Loucy (cell line): ENCODE data around the gene ARIH2.

Experiments
- H2AFZ ChIP-seq: fragments of 200-600 bp; sonication (generic); 2 replicates; pipeline ENCODE4 v1.6.0; 2016; ENCODE audit warnings: antibody characterized with exemption, mild to moderate bottlenecking, low read length, moderate library complexity
- H3F3A ChIP-seq: fragments of 200-600 bp; 2 replicates; pipeline ENCODE4 v1.6.0; 2016; ENCODE audit warnings: antibody characterized with exemption, low read depth, mild to moderate bottlenecking
- H3K27me3 ChIP-seq: fragments of 200-600 bp; sonication (generic); 2 replicates; pipeline ENCODE4 v1.6.1; 2014; ENCODE audit warnings: low read length, mild to moderate bottlenecking; ENCODE audit not compliant: insufficient read depth, poor library complexity, severe bottlenecking
- H3K36me3 ChIP-seq: fragments of 200-600 bp; sonication (generic); 2 replicates; pipeline ENCODE4 v1.6.1; 2016; ENCODE audit warnings: low read length; ENCODE audit not compliant: insufficient read depth
- H3K4me1 ChIP-seq: fragments of 200-600 bp; sonication (generic); 2 replicates; pipeline ENCODE4 v1.5.1; 2014; ENCODE audit warnings: low read length, mild to moderate bottlenecking; ENCODE audit not compliant: insufficient read depth, poor library complexity, severe bottlenecking
- H3K4me2 ChIP-seq: fragments of 200-600 bp; sonication (generic); 2 replicates; pipeline ENCODE4 v1.6.0; 2014; ENCODE audit warnings: antibody characterized with exemption, low read length, low read depth, mild to moderate bottlenecking; ENCODE audit not compliant: poor library complexity, severe bottlenecking
- H3K4me3 ChIP-seq: fragments of 200-600 bp; sonication (generic); 2 replicates; pipeline ENCODE4 v1.5.1; 2014; ENCODE audit warnings: low read length, mild to moderate bottlenecking, mixed read lengths; ENCODE audit not compliant: poor library complexity, severe bottlenecking
- H3K79me2 ChIP-seq: fragments of 200-600 bp; sonication (generic); 2 replicates; pipeline ENCODE4 v1.6.1; 2014; ENCODE audit warnings: low read length; ENCODE audit not compliant: insufficient read depth
- H3K9ac ChIP-seq: fragments of 200-600 bp; sonication (generic); 2 replicates; pipeline ENCODE4 v1.6.0; 2014; ENCODE audit warnings: mild to moderate bottlenecking, low read depth, low read length, moderate library complexity; ENCODE audit not compliant: poor library complexity, severe bottlenecking
- H3K9me2 ChIP-seq: fragments of 200-600 bp; sonication (generic); replicated peaks from 2 replicates; pipeline ENCODE4 v1.6.1; 2016; ENCODE audit warnings: low read depth, low read length, mixed read lengths
- H3K9me3 ChIP-seq: fragments of 200-600 bp; sonication (generic); 2 replicates; pipeline ENCODE4 v1.6.1; 2014; ENCODE audit warnings: mild to moderate bottlenecking, antibody characterized with exemption, low read length, low read depth; ENCODE audit not compliant: insufficient read depth
- H4K20me1 ChIP-seq: fragments of 200-600 bp; sonication (generic); 2 replicates; pipeline ENCODE4 v1.6.0; 2014; ENCODE audit warnings: antibody characterized with exemption, low read length, mild to moderate bottlenecking; ENCODE audit not compliant: insufficient read depth, poor library complexity, severe bottlenecking
- EZH2phosphoT487 ChIP-seq: fragments of 200-600 bp; IDR thresholded peaks from 2 replicates; pipeline ENCODE4 v1.6.1; 2018; ENCODE audit warnings: antibody characterized with exemption, mild to moderate bottlenecking, moderate library complexity, borderline replicate concordance
- TF ChIP-seq, protein P1 (sequence below): fragments of 200-600 bp; sonication (generic); conservative IDR thresholded peaks from 2 replicates; pipeline ENCODE4 v1.5.1; 2014; ENCODE audit warnings: mild to moderate bottlenecking, antibody characterized with exemption, low read length

ARIH2 gene

DNA sequence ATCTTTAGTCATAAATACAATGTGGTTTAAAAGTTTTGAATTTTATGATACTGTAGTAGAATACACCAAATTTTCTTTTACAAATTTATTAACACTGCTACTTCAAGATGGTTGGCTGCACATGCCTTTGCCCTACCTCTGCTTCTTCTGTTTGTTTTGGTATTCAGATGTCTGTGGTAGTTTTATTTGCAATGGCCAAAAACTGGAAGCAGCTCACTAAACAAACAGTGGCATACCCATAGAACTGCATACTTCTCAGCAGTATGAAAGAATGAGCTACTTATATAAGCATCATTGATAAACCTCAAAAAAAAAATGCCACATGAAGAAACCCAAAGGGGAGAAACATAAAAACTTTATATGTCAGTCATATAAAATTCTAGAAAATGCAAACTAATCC lies 19.5 kb downstream of the ARIH2 start:
- Histone ChIP-seq H2AFZ (no peak overlapping the region), H3F3A (no peaks in the 10 kb centered on the region), H3K9ac (no peak overlapping the region), H3K4me2 (no peak overlapping the region), H3K4me1 (no peaks in the 10 kb centered on the region), H3K9me3 (no peaks in the 10 kb centered on the region), H3K79me2 (peaks cover 44% of the 10 kb centered on the region), H3K36me3 (peaks cover 27% of the 10 kb centered on the region; the same call in 1 of the 2 replicates), H3K4me3 (no peak overlapping the region), H4K20me1 (peaks cover 9% of the 10 kb centered on the region), H3K27me3 (no peaks in the 10 kb centered on the region), H3K9me2 (no peaks in the 10 kb centered on the region)
- TF ChIP-seq, protein P1, sequence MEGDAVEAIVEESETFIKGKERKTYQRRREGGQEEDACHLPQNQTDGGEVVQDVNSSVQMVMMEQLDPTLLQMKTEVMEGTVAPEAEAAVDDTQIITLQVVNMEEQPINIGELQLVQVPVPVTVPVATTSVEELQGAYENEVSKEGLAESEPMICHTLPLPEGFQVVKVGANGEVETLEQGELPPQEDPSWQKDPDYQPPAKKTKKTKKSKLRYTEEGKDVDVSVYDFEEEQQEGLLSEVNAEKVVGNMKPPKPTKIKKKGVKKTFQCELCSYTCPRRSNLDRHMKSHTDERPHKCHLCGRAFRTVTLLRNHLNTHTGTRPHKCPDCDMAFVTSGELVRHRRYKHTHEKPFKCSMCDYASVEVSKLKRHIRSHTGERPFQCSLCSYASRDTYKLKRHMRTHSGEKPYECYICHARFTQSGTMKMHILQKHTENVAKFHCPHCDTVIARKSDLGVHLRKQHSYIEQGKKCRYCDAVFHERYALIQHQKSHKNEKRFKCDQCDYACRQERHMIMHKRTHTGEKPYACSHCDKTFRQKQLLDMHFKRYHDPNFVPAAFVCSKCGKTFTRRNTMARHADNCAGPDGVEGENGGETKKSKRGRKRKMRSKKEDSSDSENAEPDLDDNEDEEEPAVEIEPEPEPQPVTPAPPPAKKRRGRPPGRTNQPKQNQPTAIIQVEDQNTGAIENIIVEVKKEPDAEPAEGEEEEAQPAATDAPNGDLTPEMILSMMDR = no peak
- TF ChIP-seq EZH2phosphoT487 = no peak

DNA sequence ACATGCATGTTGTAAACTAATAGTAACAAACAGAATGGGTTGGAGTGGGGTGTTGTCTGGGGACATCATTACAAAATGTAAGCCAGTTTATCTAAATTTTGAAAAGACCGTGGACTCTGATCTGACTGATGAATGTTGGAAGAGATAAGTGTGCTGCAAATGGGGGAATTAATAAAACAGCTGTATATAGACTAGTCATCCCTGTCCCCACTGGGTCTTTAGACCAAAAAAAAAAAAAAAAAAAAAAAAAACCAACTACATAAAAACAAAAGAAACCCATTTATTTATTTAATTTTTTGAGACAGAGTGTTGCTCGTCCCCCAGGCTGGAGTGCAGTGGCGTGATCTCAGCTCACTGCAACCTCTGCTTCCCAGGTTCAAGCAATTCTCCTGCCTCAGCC lies 20.0 kb downstream of the ARIH2 start:
- no peak overlapping the region for H3K4me2 ChIP-seq

DNA sequence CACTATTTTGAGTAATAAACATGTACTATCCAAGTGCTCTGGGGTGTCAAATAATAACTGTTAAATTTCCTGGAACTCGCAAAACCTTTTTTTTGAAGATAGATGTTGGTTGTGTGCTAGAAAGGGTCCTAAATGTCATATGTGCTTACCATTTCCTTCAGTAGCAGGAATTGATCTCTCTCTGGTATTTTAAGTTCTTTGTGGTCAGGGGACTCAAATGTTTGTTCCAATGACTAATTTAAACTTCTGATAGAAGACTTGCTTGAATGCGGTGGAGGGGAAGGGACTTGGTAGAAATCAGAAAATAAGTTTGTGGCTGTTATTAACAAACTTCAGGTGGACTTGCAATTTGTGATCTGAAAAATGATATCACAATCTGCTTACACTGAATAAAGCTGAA lies 26.8 kb downstream of the ARIH2 start:
- Histone ChIP-seq H3K4me3 (no peak overlapping the region), H2AFZ (no peak overlapping the region), H3K79me2 (peaks cover 11% of the 10 kb centered on the region), H3K27me3 (no peaks in the 10 kb centered on the region), H3K4me2 (no peak overlapping the region), H3K4me1 (no peaks in the 10 kb centered on the region), H4K20me1 (peaks cover 3% of the 10 kb centered on the region), H3K9me3 (no peaks in the 10 kb centered on the region), H3K9ac (no peak overlapping the region), H3K9me2 (no peaks in the 10 kb centered on the region), H3F3A (no peaks in the 10 kb centered on the region), H3K36me3 (no peaks in the 10 kb centered on the region; the same call in 1 of the 2 replicates)
- TF ChIP-seq, protein P1 = no peak
- no peak for TF ChIP-seq EZH2phosphoT487

More for the DNA sequence above, 20.0 kb downstream of the ARIH2 start:
- Histone ChIP-seq H3K79me2 (peaks cover 44% of the 10 kb centered on the region), H3K9ac (no peak overlapping the region), H3K36me3 (peaks cover 25% of the 10 kb centered on the region; the same call in 1 of the 2 replicates), H3K9me3 (no peaks in the 10 kb centered on the region), H3K4me1 (no peaks in the 10 kb centered on the region), H4K20me1 (peaks cover 7% of the 10 kb centered on the region), H3F3A (no peaks in the 10 kb centered on the region), H3K4me3 (no peak overlapping the region), H3K27me3 (no peaks in the 10 kb centered on the region), H2AFZ (no peak overlapping the region), H3K9me2 (no peaks in the 10 kb centered on the region)
- TF ChIP-seq EZH2phosphoT487 = no peak
- TF ChIP-seq, protein P1 = no peak
